Measurements from ENCODE around the gene RAVER2.

DNA sequence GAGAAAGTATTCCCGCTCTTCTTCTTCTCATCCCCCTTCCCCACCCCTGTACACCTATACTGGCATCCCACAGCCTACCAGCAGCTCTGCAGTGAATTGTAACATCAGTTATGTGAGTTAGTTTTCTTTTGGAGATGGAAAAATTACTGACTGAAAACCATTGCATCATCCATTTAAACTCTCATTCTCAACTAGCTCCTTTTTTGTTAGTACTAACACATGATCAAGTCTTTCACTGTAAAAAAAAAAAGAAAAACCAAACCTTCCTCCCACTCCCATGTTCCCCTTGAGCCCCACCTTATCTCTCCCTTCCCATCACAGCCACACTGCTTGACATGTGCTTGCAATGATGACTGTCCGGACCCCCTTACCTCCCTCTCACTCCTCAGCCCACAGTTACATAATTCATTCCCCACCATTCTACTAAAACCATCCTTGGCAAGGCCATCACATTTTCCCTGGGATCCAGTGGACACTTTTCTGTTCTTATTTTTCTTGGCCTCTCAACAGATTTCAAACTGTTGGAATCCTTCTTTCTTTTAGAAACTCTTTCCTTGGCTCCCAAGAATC is 23.2 kb upstream of the RAVER2 start:
- TF ChIP-seq, protein P1, sequence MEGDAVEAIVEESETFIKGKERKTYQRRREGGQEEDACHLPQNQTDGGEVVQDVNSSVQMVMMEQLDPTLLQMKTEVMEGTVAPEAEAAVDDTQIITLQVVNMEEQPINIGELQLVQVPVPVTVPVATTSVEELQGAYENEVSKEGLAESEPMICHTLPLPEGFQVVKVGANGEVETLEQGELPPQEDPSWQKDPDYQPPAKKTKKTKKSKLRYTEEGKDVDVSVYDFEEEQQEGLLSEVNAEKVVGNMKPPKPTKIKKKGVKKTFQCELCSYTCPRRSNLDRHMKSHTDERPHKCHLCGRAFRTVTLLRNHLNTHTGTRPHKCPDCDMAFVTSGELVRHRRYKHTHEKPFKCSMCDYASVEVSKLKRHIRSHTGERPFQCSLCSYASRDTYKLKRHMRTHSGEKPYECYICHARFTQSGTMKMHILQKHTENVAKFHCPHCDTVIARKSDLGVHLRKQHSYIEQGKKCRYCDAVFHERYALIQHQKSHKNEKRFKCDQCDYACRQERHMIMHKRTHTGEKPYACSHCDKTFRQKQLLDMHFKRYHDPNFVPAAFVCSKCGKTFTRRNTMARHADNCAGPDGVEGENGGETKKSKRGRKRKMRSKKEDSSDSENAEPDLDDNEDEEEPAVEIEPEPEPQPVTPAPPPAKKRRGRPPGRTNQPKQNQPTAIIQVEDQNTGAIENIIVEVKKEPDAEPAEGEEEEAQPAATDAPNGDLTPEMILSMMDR (conservative IDR thresholded peaks at IDR 0.05; ENCODE audit: low read depth, low read length): no peak
- no peak for TF ChIP-seq EZH2 (IDR thresholded peaks at IDR 0.05; ENCODE audit: low read length, unreplicated experiment)
- TF ChIP-seq EZH2phosphoT487 (IDR thresholded peaks at IDR 0.05; ENCODE audit: borderline replicate concordance, low read length): no peak
